Tibial nerve (tissue), 4 donors: ENCODE data around the gene SMARCA4. TPM values are rescaled to one million over a fixed set of nuclear protein-coding genes. Genes with fewer than 3 reads are reported as not detected.
"Not testable (repeated sequence)": the region's sequence is repeated elsewhere in the genome, so short reads cannot be mapped to it uniquely, and the experiment has no call there.

Experiments used
- DNase-seq, 2 donors: peaks; one replicate each; pipeline ENCODE4 v3.0.0-alpha.2; 2019; ENCODE audit warnings: low spot score in 2 of 2
- H3K27ac ChIP-seq, 4 donors: fragments of 200-600 bp; sonication (generic) in 3 of 4; one replicate each; pipeline ENCODE4 v1.5.1; 2017 to 2019; ENCODE audit warnings: mild to moderate bottlenecking in 1 of 4
- H3K27me3 ChIP-seq, 2 donors: fragments of 200-600 bp; sonication (generic) in 1 of 2; one replicate each; pipeline versions ENCODE4 v1.5.1 to v1.6.0; 2017 to 2019
- H3K36me3 ChIP-seq, 3 donors: fragments of 200-600 bp; sonication (generic); one replicate each; pipeline ENCODE4 v1.5.1; 2018 to 2019
- H3K4me1 ChIP-seq, 4 donors: fragments of 200-600 bp; sonication (generic) in 3 of 4; one replicate each; pipeline ENCODE4 v1.5.1; 2017 to 2019
- H3K4me3 ChIP-seq, 4 donors: fragments of 200-600 bp; sonication (generic) in 3 of 4; one replicate each; pipeline ENCODE4 v1.5.1; 2017 to 2019; ENCODE audit warnings: mild to moderate bottlenecking in 1 of 4, moderate library complexity in 1 of 4
- H3K9me3 ChIP-seq, 4 donors: fragments of 200-600 bp; sonication (generic) in 3 of 4; one replicate each; pipeline ENCODE4 v1.5.1; 2017 to 2019
- EP300 ChIP-seq, 2 donors: sonication (generic); formaldehyde crosslinking; IDR thresholded peaks; one replicate each; pipeline ENCODE4 v1.6.1; 2017; ENCODE audit warnings: antibody characterized with exemption in 2 of 2, mild to moderate bottlenecking in 1 of 2
- POLR2A ChIP-seq, 2 donors: fragments of 450-650 bp; IDR thresholded peaks; one replicate each; pipeline ENCODE4 v1.6.1; 2017; ENCODE audit warnings: antibody characterized with exemption in 2 of 2, mild to moderate bottlenecking in 2 of 2, moderate library complexity in 2 of 2
- WGBS, 2 donors: methylation state at CpG; one replicate each; pipeline ENCODE4 v1.1.5; 2018; 5-methylcytosine and 5-hydroxymethylcytosine counted together
- total RNA-seq, 4 donors: library from RNA; depleted of rRNA; stranded (reverse); fragments of >200 nt; gene quantifications; one replicate each; pipeline ENCODE4 v1.1.0, GENCODE V29; 2016
- TF ChIP-seq, protein P1 (sequence below), 5 experiments: fragments of 200-600 bp in 3 of 5; fragments of 450-650 bp in 2 of 5; sonication (generic) in 3 of 5; IDR thresholded peaks; one replicate each; pipeline ENCODE4 v1.5.1; 2016 to 2019; ENCODE audit warnings: antibody characterized with exemption in 5 of 5, mild to moderate bottlenecking in 3 of 5, moderate library complexity in 2 of 5

The SMARCA4 gene
- total RNA-seq, 4 donors from 2014 or later: 54.2 to 122 (median 73.9) TPM

DNA sequence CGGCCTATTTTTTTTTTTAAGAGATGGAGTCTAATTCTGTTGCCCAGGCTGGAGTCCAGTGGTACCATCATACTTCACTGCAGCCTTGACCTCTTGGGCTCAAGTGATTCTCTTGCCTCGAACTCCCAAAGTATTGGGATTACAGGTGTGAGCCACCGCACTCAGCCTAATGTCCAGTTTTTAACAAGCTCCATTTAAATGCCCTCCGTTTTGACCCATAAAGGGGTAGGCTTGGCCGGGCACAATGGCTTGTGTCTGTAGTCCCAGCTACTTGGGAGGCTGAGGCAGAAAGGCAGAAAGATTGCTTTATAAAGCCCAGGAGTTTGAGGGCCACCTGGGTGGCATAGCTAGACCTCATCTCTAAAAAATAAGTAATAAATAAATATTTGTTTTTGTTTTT lies 140.2 kb downstream of the SMARCA4 start:
- no peak for TF ChIP-seq EP300 (IDR thresholded peaks at IDR 0.05)
- TF ChIP-seq POLR2A (IDR thresholded peaks at IDR 0.05): no peak
- Histone ChIP-seq H3K9me3 (no peaks in the 10 kb centered on the region), H3K27ac (no peak overlapping the region), H3K4me3 (no peak overlapping the region), H3K36me3 (peaks cover 0 to 68% (median 0%) of the 10 kb centered on the region in 3 donors), H3K4me1 (peaks cover 0 to 7% (median 3%) of the 10 kb centered on the region in 4 donors), H3K27me3 (no peaks in the 10 kb centered on the region)
- 84 to 92% methylated on average over 5 of the region's 5 CpGs for WGBS, 2 donors
- DNase-seq: no peak

DNA sequence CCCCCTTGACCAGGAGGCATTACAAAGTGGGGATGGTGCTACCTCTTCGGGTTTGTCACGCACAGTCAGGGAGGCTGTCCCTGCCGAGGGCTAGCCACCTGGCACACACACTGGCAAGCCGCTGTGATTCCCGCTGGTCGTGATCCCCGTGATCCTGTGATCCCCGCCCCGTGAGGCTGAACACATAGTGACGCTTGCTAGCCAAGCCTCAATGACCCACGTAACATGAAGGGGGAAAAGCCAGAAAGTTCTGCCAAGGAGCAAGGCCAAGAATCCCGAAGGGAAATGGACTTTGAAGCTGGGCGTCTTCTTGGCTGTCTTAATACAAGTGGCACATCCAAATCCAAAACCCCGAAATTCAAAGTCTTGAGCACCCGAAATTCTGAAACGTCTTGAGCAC lies 142.1 kb downstream of the SMARCA4 start:
- TF ChIP-seq POLR2A (IDR thresholded peaks at IDR 0.05) (no peak), EP300 (IDR thresholded peaks at IDR 0.05) (no peak)
- TF ChIP-seq, protein P1, sequence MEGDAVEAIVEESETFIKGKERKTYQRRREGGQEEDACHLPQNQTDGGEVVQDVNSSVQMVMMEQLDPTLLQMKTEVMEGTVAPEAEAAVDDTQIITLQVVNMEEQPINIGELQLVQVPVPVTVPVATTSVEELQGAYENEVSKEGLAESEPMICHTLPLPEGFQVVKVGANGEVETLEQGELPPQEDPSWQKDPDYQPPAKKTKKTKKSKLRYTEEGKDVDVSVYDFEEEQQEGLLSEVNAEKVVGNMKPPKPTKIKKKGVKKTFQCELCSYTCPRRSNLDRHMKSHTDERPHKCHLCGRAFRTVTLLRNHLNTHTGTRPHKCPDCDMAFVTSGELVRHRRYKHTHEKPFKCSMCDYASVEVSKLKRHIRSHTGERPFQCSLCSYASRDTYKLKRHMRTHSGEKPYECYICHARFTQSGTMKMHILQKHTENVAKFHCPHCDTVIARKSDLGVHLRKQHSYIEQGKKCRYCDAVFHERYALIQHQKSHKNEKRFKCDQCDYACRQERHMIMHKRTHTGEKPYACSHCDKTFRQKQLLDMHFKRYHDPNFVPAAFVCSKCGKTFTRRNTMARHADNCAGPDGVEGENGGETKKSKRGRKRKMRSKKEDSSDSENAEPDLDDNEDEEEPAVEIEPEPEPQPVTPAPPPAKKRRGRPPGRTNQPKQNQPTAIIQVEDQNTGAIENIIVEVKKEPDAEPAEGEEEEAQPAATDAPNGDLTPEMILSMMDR (IDR thresholded peaks at IDR 0.05): no peak
- H3K27ac ChIP-seq: no peak overlapping the region
- 86 to 92% methylated on average over 15 to 16 of the region's 16 CpGs for WGBS, 2 donors
- no peaks in the 10 kb centered on the region for H3K27me3 ChIP-seq
- H3K36me3 ChIP-seq: peaks cover 0 to 87% (median 0%) of the 10 kb centered on the region in 3 donors
- H3K9me3 ChIP-seq: no peaks in the 10 kb centered on the region
- DNase-seq: no peak
- no peaks in the 10 kb centered on the region for H3K4me1 ChIP-seq
- H3K4me3 ChIP-seq: no peak overlapping the region

DNA sequence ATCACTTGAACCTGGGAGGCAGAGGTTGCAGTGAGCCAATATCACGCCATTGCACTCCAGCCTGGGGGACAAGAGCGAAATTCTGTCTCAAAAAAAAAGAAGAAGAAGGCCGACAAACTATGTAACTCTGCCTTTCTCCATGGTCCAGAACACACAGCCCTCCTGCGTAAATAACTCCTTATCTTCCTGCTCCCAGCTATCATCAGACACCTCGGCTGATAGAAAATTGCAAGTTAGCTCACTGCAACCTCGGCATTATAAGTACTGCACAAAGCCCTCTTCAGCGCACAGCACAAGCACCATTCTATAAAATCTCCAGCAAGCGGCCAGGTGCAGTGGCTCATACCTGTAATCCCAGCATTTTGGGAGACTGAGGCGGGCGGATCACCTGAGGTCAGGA lies 142.8 kb downstream of the SMARCA4 start:
- H3K36me3 ChIP-seq: peaks cover 0 to 94% (median 4%) of the 10 kb centered on the region in 3 donors
- H3K9me3 ChIP-seq, H3K27ac ChIP-seq, DNase-seq, H3K27me3 ChIP-seq, H3K4me1 ChIP-seq, H3K4me3 ChIP-seq: not testable (repeated sequence)
- WGBS, 2 donors: 90 to 92% methylated on average over 10 of the region's 10 CpGs

DNA sequence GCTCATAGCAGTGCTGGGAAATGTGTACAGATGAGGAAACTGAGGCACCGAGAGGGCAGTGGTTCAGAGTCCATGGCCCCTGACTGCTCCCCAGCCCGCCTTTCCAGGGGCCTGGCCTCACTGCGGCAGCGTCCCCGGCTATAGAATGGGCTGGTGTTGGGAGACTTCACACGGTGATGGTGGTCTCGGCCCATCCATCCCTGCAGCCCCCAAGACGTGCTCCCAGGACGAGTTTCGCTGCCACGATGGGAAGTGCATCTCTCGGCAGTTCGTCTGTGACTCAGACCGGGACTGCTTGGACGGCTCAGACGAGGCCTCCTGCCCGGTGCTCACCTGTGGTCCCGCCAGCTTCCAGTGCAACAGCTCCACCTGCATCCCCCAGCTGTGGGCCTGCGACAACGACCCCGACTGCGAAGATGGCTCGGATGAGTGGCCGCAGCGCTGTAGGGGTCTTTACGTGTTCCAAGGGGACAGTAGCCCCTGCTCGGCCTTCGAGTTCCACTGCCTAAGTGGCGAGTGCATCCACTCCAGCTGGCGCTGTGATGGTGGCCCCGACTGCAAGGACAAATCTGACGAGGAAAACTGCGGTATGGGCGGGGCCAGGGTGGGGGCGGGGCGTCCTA lies 144.3 kb downstream of the SMARCA4 start:
- 85 to 93% methylated on average over 19 to 36 of the region's 36 CpGs for WGBS, 2 donors
- DNase-seq: no peak
- peaks cover 0 to 100% (median 8%) of the 10 kb centered on the region in 3 donors for H3K36me3 ChIP-seq

DNA sequence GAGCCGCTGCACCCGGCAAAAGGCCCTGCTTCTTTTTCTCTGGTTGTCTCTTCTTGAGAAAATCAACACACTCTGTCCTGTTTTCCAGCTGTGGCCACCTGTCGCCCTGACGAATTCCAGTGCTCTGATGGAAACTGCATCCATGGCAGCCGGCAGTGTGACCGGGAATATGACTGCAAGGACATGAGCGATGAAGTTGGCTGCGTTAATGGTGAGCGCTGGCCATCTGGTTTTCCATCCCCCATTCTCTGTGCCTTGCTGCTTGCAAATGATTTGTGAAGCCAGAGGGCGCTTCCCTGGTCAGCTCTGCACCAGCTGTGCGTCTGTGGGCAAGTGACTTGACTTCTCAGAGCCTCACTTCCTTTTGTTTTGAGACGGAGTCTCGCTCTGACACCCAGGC lies 145.6 kb downstream of the SMARCA4 start:
- Histone ChIP-seq H3K4me1 (no peaks in the 10 kb centered on the region), H3K4me3 (no peak overlapping the region), H3K27ac (no peak overlapping the region), H3K9me3 (no peaks in the 10 kb centered on the region), H3K36me3 (peaks cover 0 to 100% (median 8%) of the 10 kb centered on the region in 3 donors), H3K27me3 (no peaks in the 10 kb centered on the region)
- no peak for DNase-seq
- 79 to 88% methylated on average over 13 of the region's 13 CpGs for WGBS, 2 donors
- TF ChIP-seq, protein P1 (IDR thresholded peaks at IDR 0.05): no peak
- TF ChIP-seq POLR2A (IDR thresholded peaks at IDR 0.05): no peak

More for the DNA sequence above, 144.3 kb downstream of the SMARCA4 start:
- TF ChIP-seq, protein P1 (IDR thresholded peaks at IDR 0.05): no peak
- TF ChIP-seq EP300 (IDR thresholded peaks at IDR 0.05) (no peak), POLR2A (IDR thresholded peaks at IDR 0.05) (no peak)
- no peaks in the 10 kb centered on the region for H3K4me1 ChIP-seq
- H3K27me3 ChIP-seq: no peaks in the 10 kb centered on the region
- no peak overlapping the region for H3K4me3 ChIP-seq
- no peak overlapping the region for H3K27ac ChIP-seq
- H3K9me3 ChIP-seq: no peaks in the 10 kb centered on the region

DNA sequence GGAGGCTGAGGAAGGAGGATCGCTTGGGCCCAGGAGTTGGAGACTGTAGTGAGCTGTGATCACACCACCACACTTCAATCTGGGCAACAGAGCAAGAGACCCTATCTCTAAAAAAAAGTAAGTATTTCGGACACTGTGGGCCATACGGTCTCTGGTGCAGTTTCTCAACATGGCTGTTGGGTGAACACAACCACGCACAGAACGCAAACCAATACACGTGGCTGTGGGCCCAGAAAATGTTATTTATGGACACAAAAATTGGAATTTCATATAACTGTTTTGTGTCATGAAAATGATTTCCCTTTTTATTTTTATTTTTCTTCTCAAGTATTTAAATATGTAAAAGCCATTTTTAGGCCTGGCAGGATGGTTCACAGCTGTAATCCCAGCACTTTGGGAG lies 147.9 kb downstream of the SMARCA4 start:
- Histone ChIP-seq H3K4me3 (no peak overlapping the region), H3K36me3 (peaks cover 0 to 100% (median 15%) of the 10 kb centered on the region in 3 donors), H3K4me1 (no peaks in the 10 kb centered on the region), H3K9me3 (no peaks in the 10 kb centered on the region), H3K27me3 (no peaks in the 10 kb centered on the region), H3K27ac (no peak overlapping the region)
- 83 to 86% methylated on average over 6 of the region's 6 CpGs for WGBS, 2 donors
- no peak for DNase-seq
- TF ChIP-seq, protein P1 (IDR thresholded peaks at IDR 0.05): no peak
- TF ChIP-seq EP300 (IDR thresholded peaks at IDR 0.05) (no peak), POLR2A (IDR thresholded peaks at IDR 0.05) (no peak)
